IMR-90 (cell line): ENCODE measurements around the gene NUCB2. TPM values are rescaled to one million over a fixed set of nuclear protein-coding genes. Genes with fewer than 3 reads are reported as not detected.

Experiments
- ATAC-seq: fragments of 200-7000 bp; cut with Tn5 transposase; 2 replicates; pipeline ENCODE4 v1.9.1; 2020; ENCODE audit warnings: low read depth, mild to moderate bottlenecking, moderate library complexity
- BruUV-seq: library from RNA; stranded (reverse); fragments of 400-500 nt; replicated peaks from 2 replicates; lab custom pipeline; 2021; lab: Mats Ljungman, UMichigan
- CTCF ChIA-PET: fragments of 300-600 bp; formaldehyde crosslinking; extraction: SDS; loops from one replicate; lab custom pipeline; 2021; ENCODE audit warnings: antibody characterized with exemption; lab: Yijun Ruan, JAX
- POLR2A ChIA-PET: fragments of 300-600 bp; sonication (Branson Sonifier 250); formaldehyde crosslinking; loops from one replicate; lab custom pipeline; 2022; ENCODE audit warnings: antibody characterized with exemption; ENCODE audit not compliant: unreplicated experiment; lab: Charles Lee
- DNase-seq: peaks from one replicate; pipeline ENCODE4 v3.0.0; 2013
- H2AFZ ChIP-seq: replicated peaks from 2 replicates; pipeline ENCODE3; 2013; ENCODE audit warnings: low read length, mild to moderate bottlenecking; ENCODE audit not compliant: poor library complexity
- H2AK5ac ChIP-seq: 2 replicates; pipeline ENCODE4 v1.6.1; 2013; ENCODE audit warnings: low read depth, low read length, inconsistent platforms
- H2AK9ac ChIP-seq: replicated peaks from 2 replicates; pipeline ENCODE3; 2013; ENCODE audit warnings: mild to moderate bottlenecking, low read depth, low read length, moderate library complexity; ENCODE audit not compliant: poor library complexity
- H2BK120ac ChIP-seq: 2 replicates; pipeline ENCODE4 v1.6.1; 2013; ENCODE audit warnings: low read depth, low read length, inconsistent platforms
- H2BK15ac ChIP-seq: 3 replicates; pipeline ENCODE4 v1.6.1; 2013; ENCODE audit warnings: low read depth, low read length, inconsistent platforms
- H2BK20ac ChIP-seq: 2 replicates; pipeline ENCODE4 v1.6.1; 2013; ENCODE audit warnings: low read depth, mild to moderate bottlenecking, inconsistent platforms, low read length, moderate library complexity
- H2BK5ac ChIP-seq: 2 replicates; pipeline ENCODE4 v1.6.1; 2013; ENCODE audit warnings: mild to moderate bottlenecking, low read depth, low read length, inconsistent platforms; ENCODE audit not compliant: poor library complexity, severe bottlenecking
- H3K14ac ChIP-seq: replicated peaks from 2 replicates; pipeline ENCODE4 v1.6.1; 2013; ENCODE audit warnings: low read depth, low read length, inconsistent platforms
- H3K18ac ChIP-seq: 2 replicates; pipeline ENCODE4 v1.6.1; 2013; ENCODE audit warnings: low read depth, low read length, control low read depth
- H3K23ac ChIP-seq: 2 replicates; pipeline ENCODE4 v1.6.1; 2013; ENCODE audit warnings: low read depth, low read length, inconsistent platforms
- H3K27ac ChIP-seq: 2 replicates; pipeline ENCODE4 v1.5.1; 2013; ENCODE audit warnings: mild to moderate bottlenecking, control low read depth, low read length; ENCODE audit not compliant: insufficient read depth
- H3K27me3 ChIP-seq: 2 replicates; pipeline ENCODE4 v1.6.1; 2013; ENCODE audit warnings: low read length; ENCODE audit not compliant: control insufficient read depth, insufficient read depth
- H3K36me3 ChIP-seq: 2 replicates; pipeline ENCODE4 v1.6.1; 2013; ENCODE audit warnings: low read length, mixed read lengths; ENCODE audit not compliant: control insufficient read depth, insufficient read depth
- H3K4ac ChIP-seq: 2 replicates; pipeline ENCODE4 v1.6.1; 2013; ENCODE audit warnings: low read depth, low read length, inconsistent platforms
- H3K4me1 ChIP-seq: 2 replicates; pipeline ENCODE4 v1.6.1; 2013; ENCODE audit warnings: low read length, mixed read lengths; ENCODE audit not compliant: control insufficient read depth, insufficient read depth
- H3K4me2 ChIP-seq: 2 replicates; pipeline ENCODE4 v1.6.1; 2013; ENCODE audit warnings: low read depth, mild to moderate bottlenecking, control low read depth, low read length, moderate library complexity
- H3K4me3 ChIP-seq: 2 replicates; pipeline ENCODE4 v1.5.1; 2013; ENCODE audit warnings: low read depth, mild to moderate bottlenecking, control low read depth, low read length, moderate library complexity; ENCODE audit not compliant: insufficient read depth
- H3K56ac ChIP-seq: 2 replicates; pipeline ENCODE4 v1.6.1; 2013; ENCODE audit warnings: low read length, inconsistent platforms; ENCODE audit not compliant: insufficient read depth; ENCODE audit errors: extremely low read depth
- H3K79me1 ChIP-seq, 2 experiments: 2 replicates each; pipeline ENCODE4 v1.6.1; 2013; ENCODE audit warnings: low read length in 2 of 2, inconsistent platforms in 1 of 2, low read depth in 1 of 2
- H3K9ac ChIP-seq: 2 replicates; pipeline ENCODE4 v1.6.1; 2013; ENCODE audit warnings: low read depth, low read length, control low read depth
- H3K9me1 ChIP-seq: 2 replicates; pipeline ENCODE4 v1.6.1; 2013; ENCODE audit warnings: low read length, inconsistent platforms; ENCODE audit not compliant: insufficient read depth
- H3K9me3 ChIP-seq: 2 replicates; pipeline ENCODE4 v1.6.1; 2013; ENCODE audit warnings: low read length; ENCODE audit not compliant: control insufficient read depth, insufficient read depth
- H4K20me1 ChIP-seq: 2 replicates; pipeline ENCODE4 v1.6.1; 2013; ENCODE audit warnings: low read length, inconsistent platforms; ENCODE audit not compliant: insufficient read depth
- H4K5ac ChIP-seq: 2 replicates; pipeline ENCODE4 v1.6.1; 2013; ENCODE audit warnings: mild to moderate bottlenecking, low read depth, low read length, control low read depth
- H4K8ac ChIP-seq, 2 experiments: 2 replicates each; pipeline ENCODE4 v1.6.1; 2013; ENCODE audit warnings: low read depth in 2 of 2, low read length in 2 of 2, control low read depth in 1 of 2, inconsistent platforms in 1 of 2
- H4K91ac ChIP-seq: 2 replicates; pipeline ENCODE4 v1.6.1; 2013; ENCODE audit warnings: low read depth, low read length, inconsistent platforms; ENCODE audit not compliant: insufficient read depth
- CEBPB ChIP-seq: IDR thresholded peaks from 2 replicates; pipeline ENCODE4 v1.6.1; 2012; ENCODE audit warnings: low read depth, low read length, improper control_type of control experiment
- CHD1 ChIP-seq: IDR thresholded peaks from 2 replicates; pipeline ENCODE4 v1.6.1; 2012; ENCODE audit warnings: low read depth, low read length, improper control_type of control experiment
- FOS ChIP-seq: fragments of 150-350 bp; IDR thresholded peaks from 2 replicates; pipeline ENCODE4 v1.6.1; 2016; ENCODE audit warnings: low read depth, low read length
- MAFK ChIP-seq: IDR thresholded peaks from 2 replicates; pipeline ENCODE4 v1.6.1; 2012; ENCODE audit warnings: low read depth, low read length, improper control_type of control experiment
- MAZ ChIP-seq: IDR thresholded peaks from 2 replicates; pipeline ENCODE4 v1.6.1; 2012; ENCODE audit warnings: low read depth, mild to moderate bottlenecking, low read length, improper control_type of control experiment, moderate library complexity, borderline replicate concordance
- RCOR1 ChIP-seq: IDR thresholded peaks from 2 replicates; pipeline ENCODE4 v1.6.1; 2012; ENCODE audit warnings: mild to moderate bottlenecking, low read length, improper control_type of control experiment; ENCODE audit not compliant: insufficient replicate concordance
- RFX5 ChIP-seq: IDR thresholded peaks from 2 replicates; pipeline ENCODE4 v1.8.0; 2012; ENCODE audit warnings: low read depth, mild to moderate bottlenecking, low read length, moderate library complexity
- SMC3 ChIP-seq: fragments of 150-350 bp; IDR thresholded peaks from 2 replicates; pipeline ENCODE4 v1.6.1; 2016; ENCODE audit warnings: low read depth, mild to moderate bottlenecking, antibody characterized with exemption, low read length, moderate library complexity
- dilution Hi-C: fragments of 300-500 bp; cut with HindIII; formaldehyde crosslinking; loops from one replicate; pipeline ENCODE4 v1.14.3; 2018; ENCODE audit warnings: low sequenced_read_pairs; ENCODE audit not compliant: unreplicated experiment
- in situ Hi-C: fragments of 300-500 bp; cut with MboI; formaldehyde crosslinking; loops from 3 replicates; pipeline ENCODE4 v1.14.3; 2019; ENCODE audit warnings: low sequenced_read_pairs, inconsistent platforms, mixed read lengths
- intact Hi-C: fragments of 100-400 bp; cut with micrococcal nuclease; formaldehyde crosslinking; loops from 2 replicates; pipeline ENCODE4 v1.10.0; 2022
- polyA plus RNA-seq, 3 experiments: library from polyadenylated mRNA; depleted of rRNA; stranded (reverse); fragments of >200 nt; gene quantifications; 2 replicates each; pipeline ENCODE4 v1.2.3, GENCODE V29; 2012; ENCODE audit warnings: low replicate concordance in 1 of 3
- total RNA-seq: library from RNA; depleted of rRNA; stranded (reverse); fragments of >200 nt; gene quantifications from 2 replicates; pipeline ENCODE4 v1.2.3, GENCODE V29; 2012
- TF ChIP-seq, protein P1 (sequence below): fragments of 150-350 bp; IDR thresholded peaks from 2 replicates; pipeline ENCODE4 v1.6.1; 2016; ENCODE audit warnings: low read depth, mild to moderate bottlenecking, low read length, moderate library complexity, borderline replicate concordance
- TF ChIP-seq, protein P2 (sequence below): fragments of 150-350 bp; IDR thresholded peaks from 2 replicates; pipeline ENCODE4 v1.6.1; 2017; ENCODE audit warnings: mild to moderate bottlenecking, antibody characterized with exemption, low read length, low read depth

NUCB2 gene
- total and polyA plus RNA-seq, 2 of the 4 experiments (the other 2 are of a cell fraction), result 52.7 to 55.4 TPM

DNA sequence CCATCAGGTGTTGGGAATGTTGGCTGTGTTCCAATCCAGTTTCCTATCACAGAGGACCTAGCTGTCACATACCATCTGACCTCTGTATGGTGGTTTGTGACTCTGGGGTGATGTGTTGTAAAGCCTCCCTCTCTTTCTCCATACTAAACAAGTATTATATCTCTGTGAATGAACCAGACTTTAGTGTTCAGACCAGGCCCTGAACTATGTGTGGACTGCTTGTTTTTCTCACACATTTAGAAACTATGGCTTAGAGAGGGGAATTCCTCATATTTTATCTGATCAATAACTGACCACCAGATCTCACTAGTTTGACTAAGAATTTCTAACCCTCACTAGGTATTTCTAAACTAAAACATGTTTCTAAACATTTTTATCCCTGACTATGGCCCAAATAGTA is 92.6 kb downstream of the NUCB2 start:
- Histone ChIP-seq H2AK5ac (no peak overlapping the region), H3K9ac (no peak overlapping the region), H3K56ac (no peak overlapping the region), H3K27ac (no peak overlapping the region), H3K23ac (no peak overlapping the region), H4K20me1 (no peaks in the 10 kb centered on the region), H2BK20ac (no peak overlapping the region), H3K4me1 (no peaks in the 10 kb centered on the region), H3K9me3 (peaks cover 47% of the 10 kb centered on the region), H2AK9ac (no peak overlapping the region), H3K9me1 (no peaks in the 10 kb centered on the region), H2BK15ac (no peak overlapping the region), H3K27me3 (no peaks in the 10 kb centered on the region), H3K18ac (no peak overlapping the region), H3K4me3 (no peak overlapping the region), H4K8ac (no peak overlapping the region), H3K14ac (no peak overlapping the region), H2BK120ac (no peak overlapping the region), H3K79me1 (no peaks in the 10 kb centered on the region), H3K4me2 (no peak overlapping the region), H2BK5ac (no peak overlapping the region), H4K91ac (no peak overlapping the region), H3K4ac (no peak overlapping the region), H3K36me3 (peaks cover 41% of the 10 kb centered on the region), H4K5ac (no peak overlapping the region), H2AFZ (no peak overlapping the region)
- DNase-seq, result no peak
- no TSS peak for BruUV-seq
- in situ Hi-C loops (no loop called here), dilution Hi-C loops (no loop called here), intact Hi-C loops (no loop called here)
- no peak for ATAC-seq
- TF ChIP-seq CEBPB (no peak), RFX5 (no peak), FOS (no peak), CHD1 (no peak), RCOR1 (no peak), MAFK (no peak), MAZ (no peak), SMC3 (no peak)
- TF ChIP-seq, protein P1, sequence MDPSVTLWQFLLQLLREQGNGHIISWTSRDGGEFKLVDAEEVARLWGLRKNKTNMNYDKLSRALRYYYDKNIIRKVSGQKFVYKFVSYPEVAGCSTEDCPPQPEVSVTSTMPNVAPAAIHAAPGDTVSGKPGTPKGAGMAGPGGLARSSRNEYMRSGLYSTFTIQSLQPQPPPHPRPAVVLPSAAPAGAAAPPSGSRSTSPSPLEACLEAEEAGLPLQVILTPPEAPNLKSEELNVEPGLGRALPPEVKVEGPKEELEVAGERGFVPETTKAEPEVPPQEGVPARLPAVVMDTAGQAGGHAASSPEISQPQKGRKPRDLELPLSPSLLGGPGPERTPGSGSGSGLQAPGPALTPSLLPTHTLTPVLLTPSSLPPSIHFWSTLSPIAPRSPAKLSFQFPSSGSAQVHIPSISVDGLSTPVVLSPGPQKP, result no peak
- TF ChIP-seq, protein P2, sequence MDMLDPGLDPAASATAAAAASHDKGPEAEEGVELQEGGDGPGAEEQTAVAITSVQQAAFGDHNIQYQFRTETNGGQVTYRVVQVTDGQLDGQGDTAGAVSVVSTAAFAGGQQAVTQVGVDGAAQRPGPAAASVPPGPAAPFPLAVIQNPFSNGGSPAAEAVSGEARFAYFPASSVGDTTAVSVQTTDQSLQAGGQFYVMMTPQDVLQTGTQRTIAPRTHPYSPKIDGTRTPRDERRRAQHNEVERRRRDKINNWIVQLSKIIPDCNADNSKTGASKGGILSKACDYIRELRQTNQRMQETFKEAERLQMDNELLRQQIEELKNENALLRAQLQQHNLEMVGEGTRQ, result no peak
- ChIA-PET CTCF (interaction anchor here (0.9 kb wide), 1 partner anchor 10 kb away, joined by 3 read pairs; no protein-coding TSS in a partner anchor), POLR2A (no interaction called here)
